Subcutaneous abdominal adipose tissue (tissue), 5 donors: ENCODE data around the gene NIPBL.

ENCODE experiments used
- H3K27ac ChIP-seq: one replicate; pipeline ENCODE4 v1.7.0; 2013; ENCODE audit warnings: low read depth, mild to moderate bottlenecking, inconsistent platforms, low read length, moderate library complexity
- H3K27me3 ChIP-seq, 5 donors: one replicate each; pipeline ENCODE4 v1.7.0; 2013; ENCODE audit warnings: low read length in 5 of 5, inconsistent platforms in 1 of 5; ENCODE audit not compliant: control insufficient read depth in 5 of 5, insufficient read depth in 4 of 5
- H3K36me3 ChIP-seq, 5 donors: one replicate each; pipeline ENCODE4 v1.7.0; 2013; ENCODE audit warnings: low read length in 5 of 5; ENCODE audit not compliant: control insufficient read depth in 5 of 5, insufficient read depth in 5 of 5
- H3K4me1 ChIP-seq, 5 donors: one replicate each; pipeline ENCODE4 v1.7.0; 2013; ENCODE audit warnings: low read length in 5 of 5, mild to moderate bottlenecking in 3 of 5, moderate library complexity in 1 of 5; ENCODE audit not compliant: control insufficient read depth in 5 of 5, insufficient read depth in 5 of 5
- H3K4me3 ChIP-seq, 5 donors: one replicate each; pipeline ENCODE4 v1.7.0; 2013; ENCODE audit warnings: low read length in 5 of 5, low read depth in 1 of 5
- H3K9ac ChIP-seq, 5 donors: one replicate each; pipeline ENCODE4 v1.7.0; 2013; ENCODE audit warnings: low read length in 5 of 5, mild to moderate bottlenecking in 4 of 5, moderate library complexity in 3 of 5
- H3K9me3 ChIP-seq, 5 donors: one replicate each; pipeline ENCODE4 v1.7.0; 2013; ENCODE audit warnings: low read length in 5 of 5; ENCODE audit not compliant: control insufficient read depth in 5 of 5
- donor health status: healthy.
- donor health status: healthy.
- donor health status: healthy.
- donor health status: healthy.
- donor health status: healthy.

Gene NIPBL

DNA sequence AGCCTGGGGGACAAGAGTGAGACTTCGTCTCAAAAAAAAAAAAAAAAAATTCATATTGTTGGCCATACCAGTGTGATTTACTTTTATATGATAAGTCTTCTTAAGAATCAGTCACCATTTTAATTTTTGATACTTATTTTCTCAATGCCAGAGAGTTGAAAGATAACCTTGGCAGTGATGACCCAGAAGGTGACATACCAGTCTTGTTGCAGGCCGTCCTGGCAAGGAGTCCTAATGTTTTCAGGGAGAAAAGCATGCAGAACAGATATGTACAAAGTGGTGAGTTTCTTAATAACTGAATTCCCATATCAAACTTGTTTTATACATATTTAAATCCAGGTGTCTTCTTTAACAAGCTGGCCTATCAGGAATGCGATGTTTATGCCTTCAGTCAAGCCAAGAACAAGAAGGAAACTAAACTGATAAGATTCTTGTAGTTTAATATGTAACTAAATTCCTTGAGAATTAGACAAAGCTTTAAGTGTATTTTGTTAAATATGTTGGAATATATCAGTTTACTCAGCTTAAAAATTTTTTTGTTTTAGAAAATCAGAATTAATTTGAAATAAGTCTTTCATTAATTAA is 81.5 kb downstream of the NIPBL start:
- Histone ChIP-seq H3K9ac (no peak overlapping the region), H3K4me1 (peaks cover 0 to 5% (median 0%) of the 10 kb centered on the region in 5 donors), H3K4me3 (no peak overlapping the region), H3K27me3 (no peaks in the 10 kb centered on the region), H3K27ac (no peak overlapping the region), H3K36me3 (peaks cover 10 to 20% (median 14%) of the 10 kb centered on the region in 5 donors), H3K9me3 (no peaks in the 10 kb centered on the region)

DNA sequence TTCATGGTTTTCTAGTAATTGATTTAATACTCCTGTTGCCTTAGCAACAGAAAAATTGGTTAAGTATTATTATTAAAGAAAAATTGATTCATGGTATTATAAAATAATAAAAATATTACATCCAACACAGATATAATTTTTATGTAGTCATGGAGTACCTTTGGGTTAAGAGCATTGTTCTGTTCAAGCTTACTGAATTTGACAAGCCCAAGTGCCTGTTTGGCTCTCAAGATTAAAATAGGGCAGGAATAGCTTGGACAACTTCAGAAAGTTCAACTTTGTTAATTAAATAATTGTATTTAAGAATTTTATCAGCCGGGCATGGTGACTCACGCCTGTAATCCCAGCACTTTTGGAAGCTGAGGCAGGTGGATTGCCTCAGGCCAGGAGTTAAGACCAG is 82.0 kb downstream of the NIPBL start:
- H3K4me1 ChIP-seq = peaks cover 0 to under 1% (median 0%) of the 10 kb centered on the region in 5 donors
- no peak overlapping the region for H3K27ac ChIP-seq
- no peaks in the 10 kb centered on the region for H3K9me3 ChIP-seq
- peaks cover 13 to 20% (median 18%) of the 10 kb centered on the region in 5 donors for H3K36me3 ChIP-seq
- no peaks in the 10 kb centered on the region for H3K27me3 ChIP-seq
- no peak overlapping the region for H3K4me3 ChIP-seq
- no peak overlapping the region for H3K9ac ChIP-seq

- Histone ChIP-seq H3K9ac (no peak overlapping the region), H3K4me1 (no peaks in the 10 kb centered on the region), H3K9me3 (no peaks in the 10 kb centered on the region), H3K4me3 (no peak overlapping the region), H3K36me3 (peaks cover 22 to 38% (median 31%) of the 10 kb centered on the region in 5 donors), H3K27me3 (no peaks in the 10 kb centered on the region), H3K27ac (no peak overlapping the region)
Measured at GRCh38 chr5:36965179-36965578, 88.6 kb downstream of the NIPBL start.

DNA sequence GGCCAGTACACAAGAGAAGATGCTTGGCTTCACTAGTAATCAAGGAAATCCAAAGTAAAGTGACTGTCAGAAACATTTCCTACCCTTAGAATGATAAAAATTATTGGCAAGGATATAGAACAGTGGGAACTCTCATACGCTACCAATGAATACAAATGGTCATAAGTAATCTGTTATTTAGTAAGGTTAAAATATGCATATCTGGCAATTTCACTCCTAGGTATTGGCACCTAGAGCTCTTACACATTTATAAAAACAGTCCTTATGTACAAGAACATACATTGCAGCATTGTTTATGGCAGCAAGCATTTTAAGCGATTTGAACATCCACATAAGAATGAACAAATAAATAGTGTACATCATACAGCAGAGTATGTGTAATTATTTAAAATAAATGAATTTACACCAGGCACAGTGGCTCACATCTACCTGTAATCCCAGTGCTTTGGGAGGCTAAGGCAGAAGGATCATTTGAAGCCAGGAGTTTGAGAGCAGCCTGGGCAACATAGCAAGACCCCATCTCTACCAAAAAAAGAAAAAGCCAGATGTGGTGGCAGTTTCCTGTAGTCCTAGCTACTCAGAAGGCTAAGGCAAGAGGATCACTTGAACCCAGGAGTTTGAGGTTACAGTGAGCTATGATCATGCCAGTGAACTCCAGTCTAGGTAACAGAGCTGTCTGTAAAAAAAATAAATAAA is 93.3 kb downstream of the NIPBL start:
- no peak overlapping the region for H3K4me3 ChIP-seq
- peaks cover 23 to 50% (median 35%) of the 10 kb centered on the region in 5 donors for H3K36me3 ChIP-seq

GRCh38 chr5:36978196-36978595 is 101.6 kb downstream of the NIPBL start:
- H3K4me1 ChIP-seq = no peaks in the 10 kb centered on the region
- peaks cover 0 to 7% (median 0%) of the 10 kb centered on the region in 5 donors for H3K9me3 ChIP-seq

More for the DNA sequence above, 93.3 kb downstream of the NIPBL start:
- Histone ChIP-seq H3K4me1 (no peaks in the 10 kb centered on the region), H3K9me3 (no peaks in the 10 kb centered on the region), H3K9ac (no peak overlapping the region), H3K27me3 (no peaks in the 10 kb centered on the region), H3K27ac (no peak overlapping the region)

GRCh38 chr5:36982146-36982545 is 105.6 kb downstream of the NIPBL start:
- H3K9ac ChIP-seq = no peak overlapping the region
- peaks cover 8 to 16% (median 12%) of the 10 kb centered on the region in 5 donors for H3K36me3 ChIP-seq
- H3K27me3 ChIP-seq = no peaks in the 10 kb centered on the region
- no peaks in the 10 kb centered on the region for H3K4me1 ChIP-seq
- peaks cover 0 to 7% (median 0%) of the 10 kb centered on the region in 5 donors for H3K9me3 ChIP-seq
- H3K27ac ChIP-seq = no peak overlapping the region
- no peak overlapping the region for H3K4me3 ChIP-seq

More at GRCh38 chr5:36978196-36978595, 101.6 kb downstream of the NIPBL start:
- Histone ChIP-seq H3K4me3 (no peak overlapping the region), H3K27me3 (no peaks in the 10 kb centered on the region), H3K36me3 (peaks cover 16 to 30% (median 20%) of the 10 kb centered on the region in 5 donors), H3K27ac (no peak overlapping the region), H3K9ac (no peak overlapping the region)

GRCh38 chr5:36985387-36985786 is 108.8 kb downstream of the NIPBL start:
- no peaks in the 10 kb centered on the region for H3K27me3 ChIP-seq
- no peaks in the 10 kb centered on the region for H3K4me1 ChIP-seq
- no peak overlapping the region for H3K27ac ChIP-seq
- no peaks in the 10 kb centered on the region for H3K9me3 ChIP-seq
- H3K9ac ChIP-seq = no peak overlapping the region
- H3K4me3 ChIP-seq = no peak overlapping the region
- H3K36me3 ChIP-seq = peaks cover 8 to 16% (median 12%) of the 10 kb centered on the region in 5 donors

DNA sequence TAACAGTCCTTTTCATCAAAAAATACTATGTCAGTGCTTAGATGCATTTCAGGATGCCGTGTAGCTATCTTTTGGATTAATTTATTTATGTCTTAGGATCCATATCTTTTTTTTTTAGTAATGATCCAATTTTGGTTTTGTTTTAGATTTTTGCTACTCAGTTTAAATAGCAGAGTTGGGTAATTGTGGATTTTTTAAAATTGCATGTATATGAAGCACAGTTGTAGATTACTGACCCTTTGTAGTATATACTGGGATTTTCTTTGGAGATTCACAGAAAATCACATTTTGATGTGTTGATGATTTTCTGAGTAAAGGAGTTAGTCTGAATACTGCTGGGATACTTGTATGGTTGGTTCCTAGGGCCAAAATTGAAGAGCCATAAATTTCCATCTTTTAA is 111.8 kb downstream of the NIPBL start:
- Histone ChIP-seq H3K9ac (no peak overlapping the region), H3K27me3 (no peaks in the 10 kb centered on the region), H3K4me1 (no peaks in the 10 kb centered on the region), H3K9me3 (no peaks in the 10 kb centered on the region), H3K27ac (no peak overlapping the region), H3K36me3 (peaks cover 8 to 12% (median 11%) of the 10 kb centered on the region in 5 donors), H3K4me3 (no peak overlapping the region)

DNA sequence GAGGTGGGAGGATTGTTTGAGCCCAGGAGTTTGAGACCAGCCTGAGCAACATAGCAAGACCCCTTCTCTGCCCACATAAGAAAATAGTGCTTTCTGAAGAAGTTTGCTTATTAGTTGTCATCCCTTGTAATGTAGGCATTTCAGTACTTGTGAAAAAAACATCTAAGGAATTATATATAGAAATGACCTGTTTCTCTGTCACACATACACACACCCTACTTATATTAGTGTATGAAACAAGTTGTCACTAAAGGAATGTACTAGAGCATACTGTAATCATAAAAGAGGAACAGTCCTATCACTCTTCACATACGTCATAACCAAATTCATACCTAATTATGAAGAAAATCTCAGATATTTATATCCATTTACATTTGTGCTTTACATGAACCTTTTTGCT is 122.0 kb downstream of the NIPBL start:
- Histone ChIP-seq H3K4me3 (no peak overlapping the region), H3K36me3 (peaks cover 42 to 57% (median 53%) of the 10 kb centered on the region in 5 donors), H3K4me1 (no peaks in the 10 kb centered on the region), H3K9me3 (no peaks in the 10 kb centered on the region), H3K27ac (no peak overlapping the region), H3K27me3 (no peaks in the 10 kb centered on the region), H3K9ac (no peak overlapping the region)

DNA sequence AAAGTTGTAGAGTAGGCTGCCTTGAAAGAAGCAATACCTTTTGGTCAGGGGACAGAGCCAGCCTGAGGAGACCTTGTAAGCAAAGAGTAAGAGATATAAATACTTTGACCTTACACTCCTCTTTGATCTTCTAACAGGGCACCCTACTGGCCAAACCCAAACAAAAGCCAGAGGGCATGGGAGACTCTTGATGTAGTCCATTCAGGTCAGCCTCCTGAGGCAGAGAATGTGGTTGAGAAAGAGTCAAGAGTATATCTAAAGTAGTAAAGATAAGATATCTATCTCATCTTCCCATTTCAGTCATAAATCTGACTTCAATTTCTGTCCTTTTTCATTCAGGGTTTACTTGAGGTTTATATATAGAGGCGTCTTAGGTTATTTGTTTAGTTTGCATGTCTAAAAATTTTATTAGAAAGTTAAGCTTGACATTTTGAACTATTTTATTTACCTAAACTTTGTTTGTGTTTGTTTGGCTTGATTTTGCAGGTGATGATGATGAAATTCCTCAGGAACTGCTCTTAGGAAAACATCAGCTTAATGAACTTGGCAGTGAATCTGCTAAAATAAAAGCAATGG is 125.7 kb downstream of the NIPBL start:
- Histone ChIP-seq H3K4me3 (no peak overlapping the region), H3K27me3 (no peaks in the 10 kb centered on the region), H3K27ac (no peak overlapping the region), H3K9me3 (no peaks in the 10 kb centered on the region), H3K36me3 (peaks cover 46 to 60% (median 54%) of the 10 kb centered on the region in 5 donors), H3K9ac (no peak overlapping the region), H3K4me1 (no peaks in the 10 kb centered on the region)
